NCI-H82 treated with DMSO at 0.1 percent for 48 hours (cell line): ENCODE measurements around the gene CCDC192.
"Not testable (repeated sequence)": the region's sequence is repeated elsewhere in the genome, so short reads cannot be mapped to it uniquely, and the experiment has no call there.

Source experiments
- DNase-seq: peaks from one replicate; lab custom pipeline; 2025; ENCODE audit not compliant: unreplicated experiment; lab: John Stamatoyannopoulos, UW

The CCDC192 gene

DNA sequence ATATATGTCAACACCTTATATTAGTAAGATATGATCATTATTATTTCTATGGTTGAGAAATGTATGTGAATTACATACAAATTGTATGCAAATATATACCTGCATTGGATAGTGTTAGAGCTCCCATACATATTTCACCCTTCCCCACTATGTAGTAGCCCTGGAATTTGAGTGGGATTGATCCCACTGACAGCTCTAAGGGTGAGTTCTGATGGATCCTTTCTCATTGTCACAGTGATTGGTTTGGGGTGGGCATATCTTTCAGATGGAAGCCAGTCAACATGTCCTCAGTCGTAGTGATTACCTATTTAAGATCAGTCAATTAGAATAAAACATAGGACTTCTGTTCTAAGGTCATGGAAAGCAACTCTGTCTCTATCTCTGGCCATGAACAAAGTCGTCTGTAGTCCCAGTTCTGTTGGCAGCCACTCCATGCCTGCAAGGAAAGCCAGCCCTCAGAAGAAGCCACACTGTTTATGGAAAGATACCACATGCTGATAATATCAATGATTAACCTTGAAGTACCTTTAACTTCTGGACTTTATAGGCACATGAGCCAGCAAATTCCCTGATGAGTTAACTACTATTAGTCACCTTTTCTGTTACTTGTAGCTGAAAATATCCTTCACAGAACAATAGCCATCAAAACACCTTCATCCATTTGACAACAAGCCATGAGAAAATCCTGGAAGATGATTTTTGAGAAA is 5.1 kb upstream of the CCDC192 start:
- DNase-seq: no peak

- no peak for DNase-seq
Observed at GRCh38 chr5:127699416-127699815, 3.8 kb upstream of the CCDC192 start.

DNA sequence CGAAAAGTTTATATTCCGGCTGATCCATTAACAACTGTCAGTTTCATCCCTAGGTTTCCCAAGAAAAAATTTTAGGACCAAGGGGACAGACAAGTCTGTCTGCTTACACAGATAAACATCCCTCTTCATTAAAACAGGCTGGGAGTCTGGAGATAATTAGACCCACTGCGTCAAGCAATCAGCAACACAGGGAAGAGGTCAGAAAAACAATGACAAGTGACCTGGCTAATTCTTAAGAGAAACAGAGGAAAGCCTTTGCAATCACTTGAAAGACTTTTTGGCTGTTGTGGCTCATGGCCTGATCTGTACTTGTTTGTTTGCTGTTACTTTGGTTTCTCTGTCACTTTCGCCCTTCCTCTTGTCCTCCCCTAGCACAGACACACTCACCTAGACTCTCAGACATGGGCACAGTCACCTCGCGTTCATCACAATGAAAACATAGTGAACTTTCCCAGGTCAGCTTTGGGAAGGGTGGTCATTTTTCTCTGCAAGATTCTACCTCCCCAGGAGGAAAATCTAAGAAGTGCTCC is 2.9 kb upstream of the CCDC192 start:
- DNase-seq: no peak

GRCh38 chr5:127702434-127702833 is 757 bp upstream of the CCDC192 start:
- DNase-seq: no peak

GRCh38 chr5:127705120-127705892 is 2.1 kb downstream of the CCDC192 start:
- DNase-seq: no peak

- DNase-seq: no peak
Observed at GRCh38 chr5:127706691-127707090, 3.5 kb downstream of the CCDC192 start.

DNA sequence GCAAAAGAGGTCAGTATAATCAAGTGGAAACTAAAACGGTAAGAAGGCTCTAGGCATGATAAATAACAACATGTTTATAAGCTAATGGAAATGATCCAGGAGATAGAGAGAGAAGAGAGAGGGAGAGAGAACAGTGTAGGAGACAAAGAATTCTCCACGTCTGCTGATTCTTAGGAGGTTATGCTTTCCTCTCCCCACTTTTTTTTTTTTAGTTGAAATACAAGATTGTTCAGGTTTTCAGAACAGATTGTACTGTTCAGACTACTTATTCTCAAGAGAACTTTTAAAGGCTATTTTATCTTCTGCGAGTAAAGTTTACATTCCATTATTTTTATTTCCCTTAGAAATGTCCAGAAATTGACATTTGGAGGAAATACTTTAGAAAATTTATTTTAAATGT is 4.0 kb downstream of the CCDC192 start:
- no peak for DNase-seq

DNA sequence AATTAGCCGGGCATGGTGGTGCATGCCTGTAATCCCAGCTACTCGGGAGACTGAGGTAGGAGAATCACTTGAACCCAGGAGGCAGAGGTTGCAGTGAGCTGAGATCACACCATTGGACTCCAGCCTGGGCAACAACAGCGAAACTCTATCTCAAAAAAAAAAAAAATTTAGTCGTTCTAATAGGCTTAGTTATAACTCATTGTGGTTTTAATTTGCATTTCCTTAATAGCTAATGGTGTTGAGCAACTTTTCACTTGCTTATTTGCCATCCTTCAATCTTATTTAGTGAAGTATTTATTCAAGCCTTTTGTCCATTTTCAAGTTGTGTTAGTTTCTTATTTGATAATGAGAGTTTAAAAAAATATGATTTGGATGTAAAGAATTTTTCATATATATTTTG is 9.9 kb downstream of the CCDC192 start:
- DNase-seq: not testable (repeated sequence)

DNA sequence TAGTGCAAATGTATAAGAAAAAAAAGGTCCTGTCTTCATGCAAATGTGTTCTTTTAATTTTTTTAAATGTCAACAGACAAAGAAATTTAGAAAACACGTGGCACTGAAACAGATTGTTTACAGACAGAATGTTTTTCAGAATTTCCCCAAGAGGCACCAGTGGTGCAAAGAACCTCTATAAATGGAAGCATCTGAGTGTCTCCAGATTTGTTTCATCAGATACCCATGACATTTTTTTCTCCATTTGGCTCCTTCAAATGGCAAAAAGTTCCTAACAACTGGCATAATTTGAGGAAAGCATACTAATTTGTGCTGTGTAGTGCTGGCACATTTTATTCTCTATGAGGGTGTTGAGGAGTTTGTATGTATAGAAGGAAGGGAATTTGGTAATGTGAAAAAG is 15.0 kb downstream of the CCDC192 start:
- DNase-seq: no peak

- DNase-seq: no peak
Observed at GRCh38 chr5:127723571-127723970, 20.4 kb downstream of the CCDC192 start.

DNA sequence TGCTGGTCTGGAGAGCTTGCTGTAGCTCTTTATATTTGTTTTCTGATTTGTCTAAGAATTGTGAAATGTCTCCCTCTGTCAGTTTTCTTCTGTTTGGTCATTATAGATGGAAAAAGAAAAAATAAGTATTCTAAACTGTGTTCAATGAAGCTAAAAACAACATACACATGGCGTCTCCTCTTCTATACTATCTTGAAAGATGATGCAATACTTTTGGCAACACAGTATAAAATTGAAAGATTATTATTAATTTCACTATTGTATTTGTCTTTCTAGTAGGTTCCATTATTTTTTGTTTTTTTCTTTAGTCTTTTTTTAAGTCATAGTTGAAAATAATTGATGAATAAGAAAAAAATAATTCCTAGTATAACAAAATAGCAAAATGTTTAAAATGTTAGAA is 22.5 kb downstream of the CCDC192 start:
- DNase-seq: no peak

GRCh38 chr5:127732963-127733362 is 29.8 kb downstream of the CCDC192 start:
- no peak for DNase-seq

- DNase-seq: not testable (repeated sequence)
Observed at GRCh38 chr5:127739348-127739747, 36.2 kb downstream of the CCDC192 start.

DNA sequence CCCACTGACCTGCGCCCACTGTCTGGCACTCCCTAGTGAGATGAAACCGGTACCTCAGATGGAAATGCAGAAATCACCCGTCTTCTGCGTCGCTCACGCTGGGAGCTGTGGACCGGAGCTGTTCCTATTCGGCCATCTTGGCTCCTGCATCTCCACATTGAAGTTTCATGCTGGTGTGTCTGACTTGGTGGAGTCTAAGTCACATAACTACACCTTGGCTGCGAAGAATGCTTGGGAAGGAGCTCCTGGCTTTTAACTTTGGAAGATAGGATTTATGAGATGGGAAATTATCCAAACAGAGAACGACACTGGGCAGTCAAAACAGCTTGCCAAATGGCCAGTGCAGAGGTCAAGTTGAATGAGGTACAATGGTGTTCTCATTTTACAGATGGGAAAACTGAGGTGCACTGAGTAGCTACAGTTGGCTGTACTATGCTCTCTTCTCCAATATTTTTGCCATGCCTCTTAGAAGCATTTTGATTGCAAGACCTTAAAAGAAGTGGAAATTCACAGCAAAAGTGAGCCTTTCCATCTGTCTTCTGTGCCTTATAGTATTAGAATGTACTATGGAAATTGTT is 36.7 kb downstream of the CCDC192 start:
- DNase-seq: no peak

GRCh38 chr5:127741412-127741811 is 38.2 kb downstream of the CCDC192 start:
- DNase-seq: no peak

- DNase-seq: no peak
Observed at GRCh38 chr5:127744241-127744640, 41.0 kb downstream of the CCDC192 start.

GRCh38 chr5:127746756-127747155 is 43.6 kb downstream of the CCDC192 start:
- no peak for DNase-seq

- DNase-seq: not testable (repeated sequence)
Observed at GRCh38 chr5:127752503-127753265, 49.5 kb downstream of the CCDC192 start.

DNA sequence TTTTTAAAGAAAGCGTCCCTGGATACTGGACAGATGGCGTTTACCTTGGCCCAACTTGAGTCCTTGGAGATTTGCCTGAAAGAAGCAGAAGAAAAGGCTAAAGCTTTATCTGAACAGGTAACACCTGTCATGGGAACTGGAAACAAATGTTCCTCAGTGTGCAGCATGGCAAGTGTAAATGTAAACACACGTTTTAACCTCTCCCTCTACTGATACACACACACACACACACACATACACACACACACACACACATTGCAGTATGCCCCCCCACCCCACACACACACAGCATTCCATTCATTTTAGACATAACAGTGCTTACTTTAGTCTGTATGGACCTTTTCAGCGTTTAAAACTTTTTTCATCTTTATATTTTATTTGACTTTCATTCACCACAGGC is 51.1 kb downstream of the CCDC192 start:
- DNase-seq: no peak

DNA sequence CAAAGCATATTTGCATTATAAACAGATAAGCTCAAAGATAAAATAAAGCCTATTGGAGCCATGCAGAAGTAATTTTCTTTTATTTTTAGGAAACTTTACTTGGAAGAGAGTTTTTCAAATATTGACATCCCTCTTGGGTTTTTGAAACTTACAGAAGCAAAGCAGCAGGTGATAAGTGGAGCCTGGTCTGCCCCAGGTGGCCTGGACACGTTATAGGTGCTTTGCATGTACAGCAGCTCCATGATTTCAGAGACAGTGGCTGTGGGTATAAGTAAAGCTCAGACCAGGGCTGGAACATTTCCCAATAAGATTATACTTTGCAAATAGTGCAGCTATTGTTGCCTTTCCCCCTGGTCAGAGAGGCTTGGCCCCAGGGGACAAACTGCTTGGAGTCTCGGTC is 51.5 kb downstream of the CCDC192 start:
- no peak for DNase-seq

DNA sequence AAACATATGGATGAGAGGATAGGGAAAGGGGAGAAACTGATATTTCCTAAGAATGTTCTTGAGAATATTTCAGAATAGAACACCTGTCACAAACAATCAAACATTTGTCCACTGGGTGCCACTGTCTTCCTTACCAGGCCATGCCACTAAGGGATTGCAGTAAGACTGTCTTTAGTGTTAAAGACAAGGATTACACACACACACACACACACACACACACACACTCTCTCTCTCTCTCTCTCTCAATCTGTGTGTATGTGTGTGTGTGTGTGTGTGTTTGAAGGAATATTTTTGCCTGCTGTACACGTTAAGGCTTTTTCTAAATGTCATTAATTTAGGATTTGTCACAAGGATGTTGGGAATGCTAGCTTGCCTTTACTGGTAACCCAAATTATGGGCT is 54.4 kb downstream of the CCDC192 start:
- DNase-seq: peak; percentile 48
